Hematopoietic multipotent progenitor cell treated with erythropoietin and hydrocortisone succinate and interleukin-3 and kit ligand, for 15 days (in vitro differentiated cells): ENCODE measurements around the gene MIP.
"Not testable (repeated sequence)": the region's sequence is repeated elsewhere in the genome, so short reads cannot be mapped to it uniquely, and the experiment has no call there.

Source experiments
- DNase-seq: peaks from one replicate; pipeline ENCODE4 v3.0.0-alpha.2; 2015; ENCODE audit warnings: low spot score

MIP gene

DNA sequence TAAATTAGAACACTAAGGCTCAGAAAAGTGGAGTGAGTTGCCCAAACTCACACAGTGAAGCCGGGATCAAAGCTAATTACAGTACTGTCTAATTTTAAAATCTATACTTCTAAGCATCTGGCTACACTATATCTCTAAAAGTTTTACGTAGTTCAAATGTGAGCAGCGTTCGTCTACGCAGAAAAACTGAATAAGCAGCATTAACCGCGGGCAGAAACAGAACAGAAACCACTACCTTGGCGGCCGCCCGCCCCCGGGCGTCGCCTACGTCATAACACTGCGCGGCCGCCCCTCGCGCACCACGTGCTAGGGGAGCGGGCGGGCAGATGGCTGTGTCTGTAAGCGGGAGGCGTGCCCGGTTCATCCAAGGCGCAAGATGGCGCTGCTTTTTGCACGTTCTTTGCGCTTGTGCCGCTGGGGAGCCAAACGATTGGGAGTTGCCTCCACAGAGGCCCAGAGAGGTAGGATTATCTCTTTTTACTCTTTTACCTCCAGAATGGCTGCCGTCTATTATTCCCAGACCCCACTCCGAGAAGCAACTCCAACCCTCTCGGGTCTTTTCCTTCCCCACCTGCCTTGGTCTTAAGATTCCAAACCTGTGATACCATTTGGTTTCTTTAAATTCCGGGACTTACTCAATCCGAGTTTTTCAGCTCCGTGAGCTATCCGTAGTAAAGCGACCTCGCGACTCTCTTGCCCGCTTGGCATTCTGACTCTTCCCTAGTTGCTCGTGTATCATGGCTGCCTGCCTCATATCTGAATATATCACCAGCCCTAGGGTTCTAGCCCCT is 14.0 kb upstream of the MIP start, which contains the start of gene SPRYD4:
Gene SPRYD4 (plus strand): TSS at position 363 of the 791 bp plus-strand sequence. CDS start 14 bp downstream, at position 377.
- DNase-seq: peak; percentile 94

DNA sequence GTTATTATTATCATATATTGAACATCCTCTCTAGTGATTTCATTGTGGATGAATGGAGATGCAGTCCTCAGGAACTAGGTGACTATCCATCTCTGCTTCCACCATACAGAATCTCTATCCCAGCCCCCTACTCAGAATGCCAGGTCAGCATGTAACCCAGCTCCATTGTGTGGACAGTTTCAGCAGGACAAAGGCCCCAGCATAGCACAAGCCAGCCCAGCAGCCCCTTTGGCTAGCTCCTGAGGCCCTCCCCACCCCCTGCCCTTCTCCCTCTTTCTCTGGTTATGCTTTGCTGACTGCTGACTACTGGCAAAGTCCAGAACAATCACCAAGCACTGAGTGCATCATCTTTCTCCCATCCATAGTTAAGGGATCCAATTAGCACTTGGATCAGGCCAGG is 8.1 kb upstream of the MIP start:
- DNase-seq: no peak

DNA sequence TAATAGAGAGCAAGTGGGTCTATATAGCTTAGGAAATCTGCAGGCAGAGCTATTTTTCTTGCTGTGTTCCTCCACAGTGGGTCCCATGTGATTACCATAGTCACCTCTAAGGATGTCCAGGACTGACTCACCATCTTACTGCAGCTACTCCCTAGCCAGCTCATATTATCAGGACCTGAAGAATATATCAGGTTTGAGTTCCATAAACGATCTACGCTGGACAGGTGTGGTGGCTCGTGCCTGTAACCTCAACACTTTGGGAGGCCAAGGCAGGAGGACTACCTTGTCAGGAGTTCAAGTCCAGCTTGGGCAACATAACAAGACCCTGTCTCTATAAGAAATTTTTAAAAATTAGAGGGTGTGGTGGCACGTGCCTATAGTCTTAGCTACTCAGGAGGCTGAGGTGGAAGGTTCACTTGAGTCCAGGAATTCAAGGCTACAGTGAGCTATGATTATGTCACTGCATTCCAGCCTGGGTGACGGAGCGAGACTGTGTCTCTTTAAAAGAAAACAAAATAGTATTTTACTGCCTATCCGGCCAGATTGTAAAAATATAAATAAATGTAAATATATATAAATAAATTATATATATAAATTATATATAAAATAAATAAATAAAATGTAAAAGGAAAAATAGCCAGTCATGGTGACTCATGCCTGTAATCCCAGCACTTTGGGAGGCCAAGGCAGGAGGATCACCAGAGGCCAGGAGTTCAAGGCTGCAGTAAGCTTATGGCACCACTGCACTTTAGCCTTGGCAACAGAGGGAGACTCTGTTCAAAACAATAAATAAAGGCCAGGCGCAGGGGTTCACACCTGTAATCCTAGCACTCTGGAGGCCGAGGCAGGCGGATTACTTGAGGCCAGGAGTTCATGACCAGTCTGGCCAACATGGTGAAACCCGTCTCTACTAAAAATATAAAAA is 7.0 kb upstream of the MIP start:
- DNase-seq: no peak

DNA sequence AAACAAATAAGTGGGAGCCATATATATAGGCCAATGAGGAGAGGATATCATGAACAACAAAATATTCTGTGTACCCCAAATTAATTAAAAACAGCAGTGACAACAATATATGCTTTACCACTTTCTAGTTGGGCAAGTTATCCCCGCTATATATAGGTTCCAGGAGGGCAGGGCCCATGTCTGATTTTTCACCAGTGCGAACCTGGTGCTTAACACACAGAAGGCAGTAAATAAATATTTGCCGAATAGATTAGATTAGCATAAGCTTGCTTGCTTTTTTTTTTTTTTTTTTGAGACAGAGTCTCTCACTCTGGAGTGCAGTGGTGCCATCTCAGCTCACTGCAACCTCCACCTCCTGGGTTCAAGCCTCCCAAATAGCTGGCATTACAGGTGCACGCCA is 3.4 kb upstream of the MIP start:
- DNase-seq: no peak

DNA sequence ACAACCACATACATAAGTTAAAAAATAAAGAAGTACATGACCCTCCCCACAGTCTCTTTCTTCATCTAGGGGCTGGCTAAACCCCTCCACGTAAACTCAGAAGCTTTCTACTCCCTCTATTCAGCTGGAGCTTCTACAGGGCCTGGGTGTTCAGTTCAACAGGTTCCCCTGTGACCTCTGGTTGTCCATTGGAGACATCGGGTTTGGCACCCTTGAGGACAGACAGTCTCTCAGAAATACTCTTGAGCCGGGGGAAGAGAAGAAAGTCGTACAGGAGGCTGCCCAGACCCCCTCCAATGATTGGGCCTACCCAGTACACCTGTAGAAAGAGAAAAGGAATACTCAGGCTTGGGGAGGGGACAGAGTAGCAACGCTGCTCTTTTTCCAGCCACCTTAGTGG is 3.3 kb downstream of the MIP start:
- DNase-seq: no peak

DNA sequence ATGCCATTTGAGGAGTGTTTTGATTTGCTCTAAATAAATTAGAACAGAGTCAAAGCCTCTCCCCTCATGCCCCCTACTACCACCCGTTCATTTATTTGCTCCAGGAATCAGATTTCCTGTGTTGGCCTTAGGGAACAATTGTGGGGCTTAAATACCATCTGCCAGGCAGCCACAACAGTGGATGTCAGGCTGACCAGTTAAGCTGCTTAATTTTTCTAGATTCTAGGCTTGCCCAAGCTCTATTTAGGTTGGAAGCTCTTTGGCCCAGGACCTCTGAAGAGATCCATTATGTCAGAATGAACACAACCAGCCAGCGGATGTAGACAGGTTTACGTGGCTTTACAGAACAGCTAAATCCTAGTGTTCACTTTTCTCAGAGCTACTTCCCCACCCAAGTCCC is 4.2 kb downstream of the MIP start:
- no peak for DNase-seq

DNA sequence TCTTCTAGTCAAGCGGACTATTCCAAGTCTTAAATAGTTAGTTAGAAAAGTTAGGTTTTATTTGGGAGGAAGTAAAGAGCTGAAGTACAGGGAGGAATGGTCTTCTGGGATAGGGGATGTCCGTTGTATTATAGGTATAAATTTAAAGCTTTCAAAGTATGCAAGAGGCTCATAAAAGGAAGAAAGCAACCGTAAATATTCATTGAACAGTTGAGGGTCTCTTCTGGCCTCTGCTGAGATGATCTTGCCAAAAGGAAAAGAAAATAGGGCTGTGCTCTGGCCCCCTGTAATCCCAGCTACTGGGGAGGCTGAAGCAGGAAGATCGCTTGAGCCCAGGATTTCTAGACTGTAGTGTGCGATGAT is 4.9 kb downstream of the MIP start:
- no peak for DNase-seq

DNA sequence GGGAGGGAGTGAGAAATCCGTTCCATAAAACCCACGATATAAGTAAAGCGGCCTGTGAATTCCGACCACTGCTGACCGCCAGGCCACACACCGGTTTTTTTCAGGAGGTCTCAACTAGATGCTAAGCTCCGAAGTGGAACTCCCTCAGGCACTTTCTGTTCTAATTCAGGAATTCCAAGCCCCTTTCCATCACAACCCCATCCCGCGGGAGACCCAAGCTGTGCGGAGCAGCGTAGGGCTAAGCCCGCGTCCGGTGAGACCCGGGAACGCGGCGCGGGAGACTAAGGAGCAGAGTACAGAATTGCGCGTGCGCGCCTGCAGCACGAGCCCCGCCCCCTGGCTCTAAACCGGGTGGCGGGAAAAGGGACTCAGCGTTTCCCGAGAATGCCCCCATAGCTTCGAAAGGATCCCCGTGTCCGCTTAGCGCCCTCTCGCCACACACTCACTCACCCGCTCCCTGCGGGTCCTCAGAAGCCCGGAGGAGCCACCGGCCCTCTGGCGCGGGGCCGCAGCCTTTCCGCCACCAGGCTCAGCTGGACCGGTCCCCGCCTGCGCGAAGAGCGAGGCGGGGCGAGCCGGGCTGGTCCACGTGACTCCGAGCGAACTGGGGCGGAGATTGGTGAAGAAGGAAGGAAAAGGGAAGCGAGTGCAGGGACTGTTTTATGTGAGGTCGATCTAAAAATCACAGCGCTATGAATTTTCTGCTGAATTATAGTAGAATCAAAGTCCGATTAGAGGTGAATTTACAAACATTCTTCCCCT is 5.4 kb downstream of the MIP start, which contains the start of gene TIMELESS:
Gene TIMELESS (minus strand): TSS at position 567 of the 762 bp plus-strand sequence. CDS start 15,256 bp downstream, outside the sequence.
- peak; percentile 86 for DNase-seq

DNA sequence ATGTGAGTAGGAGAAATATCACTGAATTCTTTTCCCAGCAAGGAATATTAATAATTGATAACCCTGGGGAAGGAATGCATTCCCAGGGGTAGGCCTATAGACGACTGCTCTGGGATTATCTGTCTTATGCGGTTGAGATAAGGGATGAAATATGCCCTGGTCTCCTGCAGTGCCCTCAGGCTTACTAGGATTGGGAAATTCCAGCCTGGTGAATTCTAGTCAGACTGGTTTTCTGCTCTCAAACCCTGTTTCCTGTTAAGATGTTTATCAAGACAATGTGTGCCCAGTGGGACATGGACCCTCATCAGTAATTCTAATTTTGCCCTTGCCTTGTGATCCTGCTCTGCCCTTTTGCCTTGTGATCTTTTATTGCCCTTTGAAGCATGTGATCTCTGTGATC is 11.2 kb downstream of the MIP start:
- not testable (repeated sequence) for DNase-seq

DNA sequence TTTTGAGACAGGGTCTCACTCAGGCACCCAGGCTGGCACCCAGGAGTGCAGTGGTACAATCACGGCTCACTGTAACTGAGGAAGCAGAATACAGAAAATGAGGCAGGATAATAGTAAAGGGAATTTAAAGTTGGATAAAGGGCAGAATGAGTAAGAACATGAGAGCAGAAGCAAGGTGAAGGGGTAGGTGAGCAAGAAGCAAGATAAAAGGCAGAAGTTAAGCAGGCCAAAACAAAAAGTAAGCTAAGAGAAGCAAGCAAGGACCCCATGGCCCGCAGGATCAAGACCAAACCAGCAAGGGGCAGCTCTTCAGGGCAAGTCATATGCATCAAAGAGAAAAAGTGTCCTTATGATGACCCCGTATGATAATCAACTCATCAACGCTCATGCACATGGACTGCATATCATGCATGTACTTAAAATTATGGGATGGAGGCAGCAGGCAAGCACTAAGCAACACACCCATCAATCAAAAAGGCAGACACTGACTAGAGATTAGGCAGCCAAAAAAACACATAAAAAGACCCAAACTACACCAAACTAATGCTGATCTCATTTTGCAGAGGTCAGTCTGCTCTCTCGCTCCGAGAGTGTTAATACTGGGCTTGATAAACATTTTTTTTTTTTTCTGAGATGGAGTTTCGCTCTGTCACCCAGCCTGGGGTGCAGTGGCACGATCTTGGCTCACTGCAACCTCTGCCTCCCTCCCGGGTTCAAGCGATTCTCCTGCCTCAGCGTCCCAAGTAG is 16.9 kb downstream of the MIP start:
- peak; percentile 41 for DNase-seq

DNA sequence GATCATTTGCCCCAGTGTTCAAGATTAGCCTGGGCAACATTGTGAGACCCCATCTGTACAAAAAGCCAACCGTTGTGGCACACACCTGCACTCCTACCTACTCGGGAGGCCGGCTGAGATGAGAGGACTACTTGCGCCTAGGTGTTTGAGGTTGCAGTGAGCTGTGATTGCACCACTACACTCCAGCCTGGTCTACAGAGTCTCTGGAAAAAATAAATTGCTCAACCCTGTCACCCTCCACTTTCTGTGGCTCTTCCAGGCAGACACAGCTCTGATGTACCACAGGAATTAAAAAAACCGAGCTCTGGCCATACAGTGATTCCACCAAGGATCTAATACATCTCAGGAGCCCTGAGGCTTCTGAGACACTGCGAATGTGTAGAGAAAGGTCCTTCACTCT is 19.6 kb downstream of the MIP start:
- no peak for DNase-seq

DNA sequence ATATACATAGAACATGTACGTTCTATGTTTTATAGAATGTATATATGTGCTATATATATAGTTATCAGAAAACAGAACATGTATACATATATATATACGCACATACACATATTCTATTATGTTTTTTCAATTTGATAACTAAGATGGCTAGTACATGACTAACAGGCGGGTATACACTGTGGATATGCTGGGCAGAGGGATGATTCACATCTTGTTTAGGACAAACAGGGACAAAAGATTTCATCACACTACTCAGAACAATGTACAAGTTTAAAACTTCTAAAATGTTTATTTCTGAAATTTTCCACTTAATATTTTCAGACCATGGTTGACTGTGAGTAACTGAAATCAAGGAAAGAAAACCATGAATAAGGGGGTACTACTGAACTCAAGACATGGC is 22.6 kb downstream of the MIP start:
- DNase-seq: no peak

DNA sequence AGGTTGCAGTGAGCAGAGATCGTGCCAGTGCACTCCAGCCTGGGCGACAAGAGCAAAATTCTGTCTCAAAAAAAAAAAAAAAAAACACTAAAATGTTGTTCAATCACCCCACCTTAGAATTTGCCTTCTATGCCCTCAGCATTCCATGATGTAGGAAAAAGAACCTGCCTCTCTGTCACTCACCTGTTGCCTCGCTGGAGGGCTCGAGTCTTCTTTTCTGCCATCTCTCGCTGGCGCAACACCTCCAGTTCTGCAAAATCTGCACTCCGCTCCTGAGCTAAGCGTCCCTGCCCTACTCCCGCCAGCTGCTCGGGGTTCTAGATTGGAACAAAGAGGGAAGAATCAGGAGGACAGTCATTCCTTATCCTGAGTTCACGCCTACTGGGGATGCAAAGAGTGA is 23.2 kb downstream of the MIP start:
- no peak for DNase-seq

DNA sequence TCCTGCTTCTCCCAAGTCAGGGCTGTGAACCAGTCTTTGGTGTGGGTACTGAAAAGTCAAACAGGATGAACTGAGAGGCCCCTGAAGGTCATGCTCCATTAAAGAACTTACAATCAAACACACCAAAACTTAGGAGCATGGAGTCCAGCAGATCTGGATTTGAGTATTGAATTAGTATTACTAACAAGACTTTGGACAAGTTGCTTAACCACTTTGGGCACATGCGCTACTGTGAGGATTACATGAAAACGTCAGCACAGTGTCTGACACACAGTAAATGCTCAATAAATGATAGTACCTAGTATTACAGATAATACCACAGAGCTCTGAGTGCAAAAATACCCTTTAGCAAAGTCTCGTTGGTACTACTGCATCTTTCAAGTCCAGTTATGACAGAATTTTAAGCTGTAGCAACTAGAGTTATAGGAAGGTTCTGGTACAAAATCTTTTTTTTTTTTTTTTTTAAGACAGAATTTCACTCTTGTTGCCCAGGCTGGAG is 28.5 kb downstream of the MIP start:
- no peak for DNase-seq

DNA sequence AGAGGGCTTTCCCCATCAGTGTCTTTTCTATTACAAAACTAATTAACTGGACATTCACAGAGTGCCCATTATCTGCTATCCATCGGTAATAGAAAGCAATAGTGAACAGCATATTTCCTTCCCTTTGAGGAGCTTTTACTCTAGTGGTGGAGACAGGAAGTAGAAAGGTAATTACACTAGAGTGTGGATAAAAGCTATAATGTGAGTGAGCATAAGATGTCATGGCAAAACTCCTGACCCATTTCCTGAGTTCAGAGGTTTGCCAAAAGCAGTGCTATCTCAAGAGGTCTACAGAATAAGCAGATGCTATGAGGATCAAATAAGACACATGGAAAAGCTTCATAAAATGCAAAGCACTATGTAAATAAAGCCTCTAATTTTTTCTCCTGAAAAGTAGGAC is 29.3 kb downstream of the MIP start:
- no peak for DNase-seq

DNA sequence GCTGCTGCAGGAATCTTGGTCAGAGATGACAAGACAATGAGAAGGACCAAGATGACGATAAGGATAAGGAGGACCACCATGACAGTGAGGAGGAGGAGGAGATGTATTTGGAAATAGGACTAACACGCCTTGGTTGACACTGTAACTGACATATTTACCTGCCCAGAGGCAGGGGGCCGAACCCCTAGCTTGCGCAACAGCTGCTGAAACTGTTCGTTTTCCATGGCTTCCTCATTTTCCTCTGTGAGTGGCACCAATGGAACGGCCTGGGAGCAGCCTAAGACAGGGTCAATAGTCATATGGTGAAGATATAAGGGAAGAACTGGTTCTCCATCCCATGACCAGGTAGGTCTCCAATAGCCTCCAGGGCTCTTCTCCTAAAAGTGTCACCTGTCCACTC is 34.0 kb downstream of the MIP start:
- no peak for DNase-seq

DNA sequence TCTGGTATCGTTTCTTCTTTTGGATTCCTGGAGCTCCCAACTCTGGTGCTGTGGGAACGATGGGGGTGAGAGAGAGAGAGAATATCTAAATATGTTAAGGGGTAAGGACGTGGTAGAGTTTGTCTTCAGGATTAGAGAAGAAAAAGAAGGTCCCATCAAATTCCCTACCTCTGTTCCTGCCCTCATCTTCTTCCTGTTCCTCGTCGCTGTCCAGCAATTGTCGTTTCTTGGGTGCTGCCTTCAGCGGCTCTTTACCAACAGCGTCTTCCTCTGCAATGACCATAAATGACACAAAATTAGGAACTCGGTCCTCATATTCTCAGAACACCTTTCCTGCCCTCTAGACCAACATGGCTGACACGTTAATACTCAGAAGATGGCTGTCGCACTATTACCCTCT is 36.7 kb downstream of the MIP start:
- no peak for DNase-seq

DNA sequence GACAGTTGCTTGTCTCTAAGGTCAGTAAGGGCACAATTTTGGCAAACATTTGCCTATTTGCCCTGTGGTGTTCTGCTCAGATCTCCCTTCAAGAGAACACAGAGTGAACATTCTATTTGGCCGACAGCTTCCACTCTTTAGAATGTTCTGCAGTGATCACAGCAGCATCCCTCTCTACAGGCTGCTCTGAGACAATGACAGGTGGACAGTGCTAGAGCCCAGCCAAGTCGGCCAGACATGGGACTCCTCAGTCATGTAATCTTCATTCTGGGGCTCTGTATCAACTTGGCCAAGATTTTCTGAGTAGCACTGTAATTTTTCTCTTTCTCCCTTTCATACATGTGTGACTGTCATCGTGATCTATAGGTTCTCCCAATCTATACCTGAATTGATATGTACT is 40.1 kb downstream of the MIP start:
- no peak for DNase-seq

DNA sequence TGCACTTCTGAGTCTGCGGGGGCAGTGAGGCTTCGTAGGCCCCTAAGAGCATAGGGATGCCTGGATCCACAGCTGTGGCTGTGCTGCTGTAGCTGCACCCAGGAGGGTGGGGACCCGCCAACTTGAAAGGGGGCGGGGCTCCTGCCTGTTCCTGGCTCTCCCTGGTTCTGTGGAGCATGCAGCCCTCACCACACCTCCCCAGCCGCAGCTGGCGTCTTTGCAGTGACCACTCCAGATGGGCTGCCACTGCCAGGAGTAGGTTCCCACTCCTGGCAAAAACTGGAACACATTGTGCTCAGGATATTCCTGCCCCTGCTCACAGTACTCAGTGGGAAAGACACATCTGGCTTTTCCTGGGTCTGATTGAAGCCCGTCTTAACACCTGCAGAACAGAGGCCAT is 41.1 kb downstream of the MIP start:
- DNase-seq: no peak

DNA sequence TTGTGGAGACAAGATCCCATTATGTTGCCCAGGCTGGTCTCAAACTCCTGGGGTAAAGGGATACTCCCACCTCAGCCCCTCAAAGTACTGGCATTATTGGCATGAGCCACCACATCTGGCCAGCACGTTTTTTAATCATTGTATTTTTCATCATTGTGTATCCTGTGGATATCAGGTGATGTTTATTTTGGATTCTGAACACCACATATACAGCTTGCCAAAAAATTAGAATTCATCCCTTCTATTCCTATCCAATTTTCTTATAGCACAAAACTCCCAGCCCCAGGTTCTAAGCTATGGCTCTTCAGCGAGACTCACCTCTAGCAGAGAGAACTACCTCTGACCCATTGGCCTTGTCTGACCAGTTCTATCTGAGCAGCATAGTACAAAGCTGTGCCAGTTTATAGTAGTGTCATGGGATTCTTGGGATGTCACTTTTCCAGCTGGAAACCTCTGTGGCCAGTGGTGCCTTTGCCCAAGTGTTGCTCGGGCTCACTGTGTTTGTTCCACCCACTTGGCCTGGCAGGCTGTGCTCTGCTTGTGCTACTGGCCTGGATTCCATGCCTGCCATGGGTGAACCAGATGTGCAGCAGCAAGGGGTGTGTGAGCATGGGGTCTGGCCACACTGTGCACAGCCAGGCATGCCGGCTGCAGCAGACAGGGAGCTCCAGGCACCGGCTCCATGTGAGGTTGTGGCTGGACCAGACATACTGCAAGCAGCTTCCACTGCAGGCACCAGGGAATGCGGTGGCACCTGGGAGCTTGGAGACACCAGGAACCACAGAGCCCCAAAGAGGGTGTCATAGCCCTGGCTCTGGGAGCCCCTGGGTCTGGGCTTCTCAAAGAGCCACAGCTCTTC is 42.4 kb downstream of the MIP start:
- no peak for DNase-seq
